VCaP (cell line): ENCODE results near the gene SELENOV.

ENCODE experiments used
- H3K27ac ChIP-seq: fragments of 450-650 bp; 2 replicates; pipeline ENCODE4 v1.5.1; 2017
- TF ChIP-seq, protein P1 (sequence below): fragments of 450-650 bp; conservative IDR thresholded peaks from 2 replicates; pipeline ENCODE4 v1.5.1; 2017; ENCODE audit warnings: mild to moderate bottlenecking, moderate library complexity

The SELENOV gene

DNA sequence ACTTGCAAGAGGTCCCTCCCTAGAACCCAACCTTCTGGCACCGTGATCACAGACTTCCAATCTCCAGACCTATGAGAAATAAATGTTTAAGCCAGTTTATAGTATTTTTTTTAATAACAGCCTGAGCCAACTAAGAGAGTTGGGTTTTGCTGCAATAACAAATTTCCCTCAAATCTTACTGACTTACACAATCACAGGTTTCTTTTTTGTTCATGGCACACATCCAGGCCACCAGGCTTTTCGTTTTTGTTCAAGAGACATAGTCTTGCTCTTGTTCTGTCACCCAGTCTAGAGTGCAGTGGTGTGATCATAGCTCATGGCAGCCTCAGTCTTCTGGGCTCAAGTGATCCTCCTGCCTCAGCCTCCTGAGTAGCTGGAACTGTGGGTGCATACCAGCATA lies 2.0 kb upstream of the SELENOV start:
- TF ChIP-seq, protein P1, sequence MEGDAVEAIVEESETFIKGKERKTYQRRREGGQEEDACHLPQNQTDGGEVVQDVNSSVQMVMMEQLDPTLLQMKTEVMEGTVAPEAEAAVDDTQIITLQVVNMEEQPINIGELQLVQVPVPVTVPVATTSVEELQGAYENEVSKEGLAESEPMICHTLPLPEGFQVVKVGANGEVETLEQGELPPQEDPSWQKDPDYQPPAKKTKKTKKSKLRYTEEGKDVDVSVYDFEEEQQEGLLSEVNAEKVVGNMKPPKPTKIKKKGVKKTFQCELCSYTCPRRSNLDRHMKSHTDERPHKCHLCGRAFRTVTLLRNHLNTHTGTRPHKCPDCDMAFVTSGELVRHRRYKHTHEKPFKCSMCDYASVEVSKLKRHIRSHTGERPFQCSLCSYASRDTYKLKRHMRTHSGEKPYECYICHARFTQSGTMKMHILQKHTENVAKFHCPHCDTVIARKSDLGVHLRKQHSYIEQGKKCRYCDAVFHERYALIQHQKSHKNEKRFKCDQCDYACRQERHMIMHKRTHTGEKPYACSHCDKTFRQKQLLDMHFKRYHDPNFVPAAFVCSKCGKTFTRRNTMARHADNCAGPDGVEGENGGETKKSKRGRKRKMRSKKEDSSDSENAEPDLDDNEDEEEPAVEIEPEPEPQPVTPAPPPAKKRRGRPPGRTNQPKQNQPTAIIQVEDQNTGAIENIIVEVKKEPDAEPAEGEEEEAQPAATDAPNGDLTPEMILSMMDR, result no peak
- H3K27ac ChIP-seq, result no peak overlapping the region

DNA sequence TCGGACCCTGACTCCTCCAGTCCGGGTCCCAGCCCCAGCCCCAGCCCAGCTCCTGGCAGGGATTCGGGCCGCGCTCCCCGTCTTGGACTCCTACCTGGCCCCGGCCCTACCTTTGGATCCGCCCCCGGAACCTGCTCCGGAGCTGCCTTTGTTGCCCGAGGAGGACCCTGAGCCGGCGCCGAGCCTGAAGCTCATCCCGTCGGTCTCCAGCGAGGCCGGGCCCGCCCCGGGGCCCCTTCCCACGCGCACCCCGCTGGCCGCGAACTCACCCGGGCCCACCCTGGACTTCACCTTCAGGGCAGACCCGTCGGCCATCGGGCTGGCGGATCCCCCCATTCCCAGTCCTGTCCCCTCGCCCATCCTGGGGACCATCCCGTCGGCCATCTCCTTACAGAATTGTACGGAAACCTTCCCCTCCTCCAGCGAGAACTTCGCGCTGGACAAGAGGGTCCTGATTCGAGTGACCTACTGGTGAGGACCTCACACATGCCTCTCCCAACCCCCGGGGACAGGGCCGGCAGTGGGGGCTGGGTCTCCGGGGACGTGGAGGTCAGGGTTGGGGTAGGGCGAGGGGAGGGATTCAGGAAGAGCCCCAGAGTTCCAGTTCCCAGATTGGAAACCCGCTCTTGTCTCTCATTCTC lies 732 bp downstream of the SELENOV start:
- TF ChIP-seq, protein P1, result no peak

GRCh38 chr19:39516270-39516669 lies 1.3 kb downstream of the SELENOV start:
- H3K27ac ChIP-seq, result no peak overlapping the region
- TF ChIP-seq, protein P1, result no peak

More for the DNA sequence above, 732 bp downstream of the SELENOV start:
- peak overlapping the region; percentile 44; the same call in 1 of the 2 replicates for H3K27ac ChIP-seq

- H3K27ac ChIP-seq, result no peak overlapping the region
- TF ChIP-seq, protein P1, result no peak
Observed at GRCh38 chr19:39517432-39517831, 2.5 kb downstream of the SELENOV start.

GRCh38 chr19:39518458-39518857 lies 3.5 kb downstream of the SELENOV start:
- H3K27ac ChIP-seq, result no peak overlapping the region
- TF ChIP-seq, protein P1, result no peak

DNA sequence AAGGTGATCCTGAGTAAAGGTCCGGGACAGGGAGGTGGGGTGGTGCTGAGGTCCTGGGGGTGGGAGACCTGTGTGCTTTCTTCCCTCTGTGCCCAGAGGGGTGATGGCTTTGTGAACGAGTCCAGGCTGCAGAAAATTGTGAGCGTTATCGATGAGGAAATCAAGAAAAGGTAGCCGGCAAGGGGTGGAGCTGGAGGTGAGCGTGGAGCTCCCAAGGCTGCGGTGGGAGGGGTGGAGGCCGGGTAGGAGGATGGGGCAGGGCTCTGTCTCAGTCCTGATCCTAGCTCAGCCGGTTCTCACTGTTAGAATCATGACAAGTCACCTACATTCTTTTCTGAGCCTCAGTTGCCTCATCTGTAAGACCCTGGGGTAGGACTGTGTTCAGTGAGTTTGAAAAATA lies 4.0 kb downstream of the SELENOV start:
- TF ChIP-seq, protein P1, result no peak
- H3K27ac ChIP-seq, result no peak overlapping the region

DNA sequence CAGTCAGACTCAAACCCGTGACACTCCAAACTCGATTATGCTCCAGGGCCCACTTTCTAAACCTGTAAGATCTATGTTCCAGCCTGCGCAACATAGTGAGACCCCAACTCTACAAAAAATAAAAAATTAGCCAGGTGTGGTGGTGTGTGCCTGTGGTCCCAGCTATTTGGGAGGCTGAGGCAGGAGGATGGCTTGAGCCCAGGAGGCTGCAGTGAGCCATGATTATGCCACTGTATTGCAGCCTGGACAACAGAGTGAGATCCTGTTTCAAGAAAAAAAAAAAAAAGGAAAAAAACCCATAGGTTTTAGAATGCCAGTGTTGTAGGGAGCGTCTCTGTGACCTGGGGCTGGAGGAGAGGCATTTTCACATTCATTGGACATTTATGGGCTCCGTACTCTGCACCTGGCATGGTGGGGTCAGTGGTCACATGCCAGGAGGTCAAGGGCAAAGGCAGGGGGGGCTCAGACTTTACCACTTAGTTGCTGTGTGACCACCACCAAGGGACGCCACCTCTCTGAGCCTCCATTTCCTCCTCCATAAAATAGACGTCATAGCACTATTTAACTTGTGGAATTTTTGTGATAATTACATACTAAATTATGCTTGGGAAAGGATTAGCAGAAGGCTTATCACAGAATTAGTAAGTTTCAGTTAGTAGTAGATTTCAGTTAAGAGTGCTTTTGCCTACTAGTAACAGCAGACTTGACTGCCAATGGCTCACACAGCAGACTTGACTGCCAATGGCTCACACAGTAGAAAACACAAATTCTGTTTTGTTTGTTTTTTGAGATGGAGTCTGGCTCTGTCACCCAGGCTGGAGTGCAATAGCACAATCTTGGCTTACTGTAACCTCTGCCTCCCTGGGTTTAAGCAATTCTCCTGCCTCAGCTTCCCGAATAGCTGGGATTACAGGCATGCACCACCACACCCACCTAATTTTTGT lies 5.9 kb downstream of the SELENOV start:
- H3K27ac ChIP-seq, result no peak overlapping the region
- TF ChIP-seq, protein P1, result no peak
